Adrenal gland (tissue), 5 donors: ENCODE results near the gene OR2H2.

ENCODE experiments used
- POLR2A ChIP-seq, 2 donors: fragments of 450-650 bp; IDR thresholded peaks; one replicate each; pipeline ENCODE4 v1.6.1; 2017; ENCODE audit warnings: antibody characterized with exemption in 2 of 2, mild to moderate bottlenecking in 2 of 2, moderate library complexity in 1 of 2
- TF ChIP-seq, protein P1 (sequence below), 6 experiments: fragments of 450-650 bp in 4 of 6; fragments of 200-600 bp in 2 of 6; sonication (generic) in 1 of 6; IDR thresholded peaks; 1 replicate in 5 of 6; 2 replicates in 1 of 6; pipeline versions ENCODE4 v1.5.1 to v1.8.0; 2016 to 2021; ENCODE audit warnings: antibody characterized with exemption in 6 of 6, mild to moderate bottlenecking in 2 of 6, moderate library complexity in 1 of 6
- donor health status: DM: no; HTN: no; CAD: no.

DNA sequence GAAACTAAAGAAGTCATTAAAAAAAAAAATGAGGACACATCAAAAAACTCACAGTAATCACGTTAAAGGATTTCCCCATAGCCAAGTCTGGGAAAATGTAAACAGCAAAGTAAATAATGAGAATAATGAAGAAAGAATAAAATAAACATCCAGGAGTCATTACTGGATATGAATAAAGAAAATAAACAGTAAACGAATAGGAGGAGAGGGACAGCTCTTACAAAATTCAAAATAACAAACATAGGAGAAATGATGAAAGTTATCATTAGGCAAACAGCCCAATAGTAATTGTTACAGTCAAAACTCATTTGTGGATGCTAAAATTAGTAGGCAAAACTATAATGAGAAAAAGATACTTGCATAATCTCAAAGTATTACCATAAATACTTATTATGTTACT is 17.4 kb upstream of the OR2H2 start:
- TF ChIP-seq, protein P1, sequence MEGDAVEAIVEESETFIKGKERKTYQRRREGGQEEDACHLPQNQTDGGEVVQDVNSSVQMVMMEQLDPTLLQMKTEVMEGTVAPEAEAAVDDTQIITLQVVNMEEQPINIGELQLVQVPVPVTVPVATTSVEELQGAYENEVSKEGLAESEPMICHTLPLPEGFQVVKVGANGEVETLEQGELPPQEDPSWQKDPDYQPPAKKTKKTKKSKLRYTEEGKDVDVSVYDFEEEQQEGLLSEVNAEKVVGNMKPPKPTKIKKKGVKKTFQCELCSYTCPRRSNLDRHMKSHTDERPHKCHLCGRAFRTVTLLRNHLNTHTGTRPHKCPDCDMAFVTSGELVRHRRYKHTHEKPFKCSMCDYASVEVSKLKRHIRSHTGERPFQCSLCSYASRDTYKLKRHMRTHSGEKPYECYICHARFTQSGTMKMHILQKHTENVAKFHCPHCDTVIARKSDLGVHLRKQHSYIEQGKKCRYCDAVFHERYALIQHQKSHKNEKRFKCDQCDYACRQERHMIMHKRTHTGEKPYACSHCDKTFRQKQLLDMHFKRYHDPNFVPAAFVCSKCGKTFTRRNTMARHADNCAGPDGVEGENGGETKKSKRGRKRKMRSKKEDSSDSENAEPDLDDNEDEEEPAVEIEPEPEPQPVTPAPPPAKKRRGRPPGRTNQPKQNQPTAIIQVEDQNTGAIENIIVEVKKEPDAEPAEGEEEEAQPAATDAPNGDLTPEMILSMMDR (IDR thresholded peaks at IDR 0.05), result no peak
- no peak for TF ChIP-seq POLR2A (IDR thresholded peaks at IDR 0.05)
